GM20431 (cell line): ENCODE measurements around the gene SH3TC1.

ENCODE experiments used
- in situ Hi-C: fragments of 300-500 bp; cut with MseI, MboI; formaldehyde crosslinking; loops from one replicate; pipeline ENCODE4 v1.15.0; 2020; ENCODE audit warnings: low sequenced_read_pairs; ENCODE audit not compliant: unreplicated experiment

Gene SH3TC1

GRCh38 chr4:8225706-8226443 lies 26.8 kb downstream of the SH3TC1 start:
- in situ Hi-C loops = loop anchor here (25.0 kb wide), 1 partner anchor 186 kb away; no protein-coding TSS in a partner anchor

- in situ Hi-C loops = loop anchor here (25.0 kb wide), 1 partner anchor 185 kb away; no protein-coding TSS in a partner anchor
Observed at GRCh38 chr4:8227201-8227770, 28.2 kb downstream of the SH3TC1 start.

- in situ Hi-C loops = loop anchor here (25.0 kb wide), 1 partner anchor 184 kb away; no protein-coding TSS in a partner anchor
Observed at GRCh38 chr4:8227771-8228318, 28.8 kb downstream of the SH3TC1 start.

- in situ Hi-C loops = loop anchor here (25.0 kb wide), 1 partner anchor 184 kb away; no protein-coding TSS in a partner anchor
Observed at GRCh38 chr4:8228319-8229250, 29.5 kb downstream of the SH3TC1 start.

- in situ Hi-C loops = loop anchor here (25.0 kb wide), 1 partner anchor 183 kb away; no protein-coding TSS in a partner anchor
Observed at GRCh38 chr4:8229331-8229975, 30.4 kb downstream of the SH3TC1 start.

GRCh38 chr4:8230033-8230432 lies 30.9 kb downstream of the SH3TC1 start:
- in situ Hi-C loops = loop anchor here (25.0 kb wide), 1 partner anchor 182 kb away; no protein-coding TSS in a partner anchor

GRCh38 chr4:8230891-8231290 lies 31.8 kb downstream of the SH3TC1 start:
- in situ Hi-C loops = loop anchor here (25.0 kb wide), 1 partner anchor 181 kb away; no protein-coding TSS in a partner anchor

GRCh38 chr4:8231551-8232049 lies 32.5 kb downstream of the SH3TC1 start:
- in situ Hi-C loops = loop anchor here (25.0 kb wide), 1 partner anchor 181 kb away; no protein-coding TSS in a partner anchor

- in situ Hi-C loops = loop anchor here (25.0 kb wide), 1 partner anchor 180 kb away; no protein-coding TSS in a partner anchor
Observed at GRCh38 chr4:8232748-8233147, 33.7 kb downstream of the SH3TC1 start.

GRCh38 chr4:8233672-8234484 lies 34.8 kb downstream of the SH3TC1 start:
- in situ Hi-C loops = loop anchor here (25.0 kb wide), 1 partner anchor 178 kb away; no protein-coding TSS in a partner anchor

GRCh38 chr4:8234715-8235114 lies 35.6 kb downstream of the SH3TC1 start:
- in situ Hi-C loops = loop anchor here (25.0 kb wide), 1 partner anchor 178 kb away; no protein-coding TSS in a partner anchor

GRCh38 chr4:8235224-8235623 lies 36.1 kb downstream of the SH3TC1 start:
- in situ Hi-C loops = loop anchor here (25.0 kb wide), 1 partner anchor 177 kb away; no protein-coding TSS in a partner anchor

GRCh38 chr4:8235686-8236085 lies 36.6 kb downstream of the SH3TC1 start:
- in situ Hi-C loops = loop anchor here (25.0 kb wide), 1 partner anchor 177 kb away; no protein-coding TSS in a partner anchor

GRCh38 chr4:8236106-8236919 lies 37.2 kb downstream of the SH3TC1 start:
- in situ Hi-C loops = loop anchor here (25.0 kb wide), 1 partner anchor 176 kb away; no protein-coding TSS in a partner anchor

GRCh38 chr4:8236920-8237195 lies 37.8 kb downstream of the SH3TC1 start:
- in situ Hi-C loops = loop anchor here (25.0 kb wide), 1 partner anchor 175 kb away; no protein-coding TSS in a partner anchor

GRCh38 chr4:8237256-8237989 lies 38.3 kb downstream of the SH3TC1 start:
- in situ Hi-C loops = loop anchor here (25.0 kb wide), 1 partner anchor 175 kb away; no protein-coding TSS in a partner anchor
